Measurements from ENCODE around the gene NAA80. TPM values are rescaled to one million over a fixed set of nuclear protein-coding genes. Genes with fewer than 3 reads are reported as not detected.

NAA80 gene
- polyA plus RNA-seq, 1 of the 3 experiments (the other 2 are of a cell fraction): 10.5 TPM

GRCh38 chr3:50264383-50264963 is 34.7 kb downstream of the NAA80 start (continued):
- TF ChIP-seq, protein P1, sequence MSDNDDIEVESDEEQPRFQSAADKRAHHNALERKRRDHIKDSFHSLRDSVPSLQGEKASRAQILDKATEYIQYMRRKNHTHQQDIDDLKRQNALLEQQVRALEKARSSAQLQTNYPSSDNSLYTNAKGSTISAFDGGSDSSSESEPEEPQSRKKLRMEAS (IDR thresholded peaks at IDR 0.05; ENCODE audit: low read depth): no peak
- TF ChIP-seq GABPA (IDR thresholded peaks at IDR 0.05; ENCODE audit: low read depth) (no peak), RXRA (IDR thresholded peaks at IDR 0.05; ENCODE audit: borderline replicate concordance, low read depth) (no peak; the same call in 1 of the 2 replicates), SIN3A (IDR thresholded peaks at IDR 0.05; ENCODE audit: borderline replicate concordance, low read depth, low read length) (peak; percentile 58; the same call in 1 of the 2 replicates), RFX5 (IDR thresholded peaks at IDR 0.05; ENCODE audit: low read length) (no peak), ELF1 (IDR thresholded peaks at IDR 0.05) (no peak), JUND (IDR thresholded peaks at IDR 0.05) (no peak; the same call in 1 of the 2 replicates), SMC3 (IDR thresholded peaks at IDR 0.05; ENCODE audit: low read depth, low read length) (no peak), RAD21 (IDR thresholded peaks at IDR 0.05; ENCODE audit: low read length) (no peak), REST (IDR thresholded peaks at IDR 0.05; ENCODE audit: low read depth, low read length) (no peak), NFIC (IDR thresholded peaks at IDR 0.05; ENCODE audit: borderline replicate concordance) (peak; percentile 23; the same call in 1 of the 2 replicates), USF2 (IDR thresholded peaks at IDR 0.05; ENCODE audit: borderline replicate concordance, low read depth, low read length) (no peak)
- TF ChIP-seq, protein P2, sequence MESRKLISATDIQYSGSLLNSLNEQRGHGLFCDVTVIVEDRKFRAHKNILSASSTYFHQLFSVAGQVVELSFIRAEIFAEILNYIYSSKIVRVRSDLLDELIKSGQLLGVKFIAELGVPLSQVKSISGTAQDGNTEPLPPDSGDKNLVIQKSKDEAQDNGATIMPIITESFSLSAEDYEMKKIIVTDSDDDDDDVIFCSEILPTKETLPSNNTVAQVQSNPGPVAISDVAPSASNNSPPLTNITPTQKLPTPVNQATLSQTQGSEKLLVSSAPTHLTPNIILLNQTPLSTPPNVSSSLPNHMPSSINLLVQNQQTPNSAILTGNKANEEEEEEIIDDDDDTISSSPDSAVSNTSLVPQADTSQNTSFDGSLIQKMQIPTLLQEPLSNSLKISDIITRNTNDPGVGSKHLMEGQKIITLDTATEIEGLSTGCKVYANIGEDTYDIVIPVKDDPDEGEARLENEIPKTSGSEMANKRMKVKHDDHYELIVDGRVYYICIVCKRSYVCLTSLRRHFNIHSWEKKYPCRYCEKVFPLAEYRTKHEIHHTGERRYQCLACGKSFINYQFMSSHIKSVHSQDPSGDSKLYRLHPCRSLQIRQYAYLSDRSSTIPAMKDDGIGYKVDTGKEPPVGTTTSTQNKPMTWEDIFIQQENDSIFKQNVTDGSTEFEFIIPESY (IDR thresholded peaks at IDR 0.05; ENCODE audit: borderline replicate concordance, low read depth): peak; percentile 47; the same call in 1 of the 2 replicates

Measured in SK-N-SH (cell line).